AG04449 (cell line): ENCODE data around the gene SUN5.

ENCODE experiments used
- CTCF ChIA-PET: fragments of 350-600 bp; formaldehyde crosslinking; extraction: SDS; loops from one replicate; lab custom pipeline; 2021; ENCODE audit warnings: antibody characterized with exemption; lab: Yijun Ruan, JAX
- POLR2A ChIA-PET: fragments of 400-600, 350-600 bp; formaldehyde crosslinking; extraction: SDS; loops from one replicate; lab custom pipeline; 2020; ENCODE audit warnings: antibody characterized with exemption, inconsistent platforms; lab: Yijun Ruan, JAX
- DNase-seq: peaks from one replicate; pipeline ENCODE4 v3.0.0-alpha.2; 2010; ENCODE audit warnings: low read depth, low spot score
- H3K4me3 ChIP-seq: 2 replicates; pipeline ENCODE4 v1.5.1; 2011; ENCODE audit warnings: low read depth, mild to moderate bottlenecking, control low read depth, low read length
- TF ChIP-seq, protein P1 (sequence below): IDR thresholded peaks from one replicate; pipeline ENCODE4 v1.5.1; 2011; ENCODE audit warnings: mild to moderate bottlenecking, moderate library complexity, low read length, control low read depth, inconsistent platforms; ENCODE audit not compliant: insufficient read depth; ENCODE audit errors: missing control alignments

Gene SUN5

GRCh38 chr20:32984631-32985354, 19.4 kb downstream of the SUN5 start:
- H3K4me3 ChIP-seq: no peak overlapping the region
- TF ChIP-seq, protein P1, sequence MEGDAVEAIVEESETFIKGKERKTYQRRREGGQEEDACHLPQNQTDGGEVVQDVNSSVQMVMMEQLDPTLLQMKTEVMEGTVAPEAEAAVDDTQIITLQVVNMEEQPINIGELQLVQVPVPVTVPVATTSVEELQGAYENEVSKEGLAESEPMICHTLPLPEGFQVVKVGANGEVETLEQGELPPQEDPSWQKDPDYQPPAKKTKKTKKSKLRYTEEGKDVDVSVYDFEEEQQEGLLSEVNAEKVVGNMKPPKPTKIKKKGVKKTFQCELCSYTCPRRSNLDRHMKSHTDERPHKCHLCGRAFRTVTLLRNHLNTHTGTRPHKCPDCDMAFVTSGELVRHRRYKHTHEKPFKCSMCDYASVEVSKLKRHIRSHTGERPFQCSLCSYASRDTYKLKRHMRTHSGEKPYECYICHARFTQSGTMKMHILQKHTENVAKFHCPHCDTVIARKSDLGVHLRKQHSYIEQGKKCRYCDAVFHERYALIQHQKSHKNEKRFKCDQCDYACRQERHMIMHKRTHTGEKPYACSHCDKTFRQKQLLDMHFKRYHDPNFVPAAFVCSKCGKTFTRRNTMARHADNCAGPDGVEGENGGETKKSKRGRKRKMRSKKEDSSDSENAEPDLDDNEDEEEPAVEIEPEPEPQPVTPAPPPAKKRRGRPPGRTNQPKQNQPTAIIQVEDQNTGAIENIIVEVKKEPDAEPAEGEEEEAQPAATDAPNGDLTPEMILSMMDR: no peak
- POLR2A ChIA-PET: no interaction called here
- CTCF ChIA-PET: interaction anchor here (0.6 kb wide), 1 partner anchor 17 kb away, joined by 3 read pairs; no protein-coding TSS in a partner anchor
- DNase-seq: no peak

DNA sequence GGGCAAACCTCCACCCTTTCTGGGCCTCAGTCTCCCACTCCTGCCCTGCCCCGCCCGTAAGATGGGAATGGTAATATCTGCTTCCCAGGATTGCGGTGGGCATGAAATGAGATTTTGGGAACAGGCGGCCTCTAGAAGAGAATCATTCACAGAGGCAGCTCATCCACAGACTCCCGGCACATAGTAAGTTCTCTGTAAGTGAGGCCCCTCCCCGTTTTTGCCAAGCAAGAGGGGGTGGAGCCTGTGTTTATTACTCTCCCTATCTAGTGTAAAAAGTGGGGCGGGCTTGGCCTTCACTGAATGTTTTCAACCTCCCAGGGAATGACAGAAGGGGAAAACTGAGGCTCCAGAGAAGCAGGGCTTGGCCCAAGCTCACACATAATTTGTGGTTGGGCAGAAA, 20.0 kb downstream of the SUN5 start:
- CTCF ChIA-PET: interaction anchor here (0.6 kb wide), 1 partner anchor 16 kb away, joined by 3 read pairs; no protein-coding TSS in a partner anchor

DNA sequence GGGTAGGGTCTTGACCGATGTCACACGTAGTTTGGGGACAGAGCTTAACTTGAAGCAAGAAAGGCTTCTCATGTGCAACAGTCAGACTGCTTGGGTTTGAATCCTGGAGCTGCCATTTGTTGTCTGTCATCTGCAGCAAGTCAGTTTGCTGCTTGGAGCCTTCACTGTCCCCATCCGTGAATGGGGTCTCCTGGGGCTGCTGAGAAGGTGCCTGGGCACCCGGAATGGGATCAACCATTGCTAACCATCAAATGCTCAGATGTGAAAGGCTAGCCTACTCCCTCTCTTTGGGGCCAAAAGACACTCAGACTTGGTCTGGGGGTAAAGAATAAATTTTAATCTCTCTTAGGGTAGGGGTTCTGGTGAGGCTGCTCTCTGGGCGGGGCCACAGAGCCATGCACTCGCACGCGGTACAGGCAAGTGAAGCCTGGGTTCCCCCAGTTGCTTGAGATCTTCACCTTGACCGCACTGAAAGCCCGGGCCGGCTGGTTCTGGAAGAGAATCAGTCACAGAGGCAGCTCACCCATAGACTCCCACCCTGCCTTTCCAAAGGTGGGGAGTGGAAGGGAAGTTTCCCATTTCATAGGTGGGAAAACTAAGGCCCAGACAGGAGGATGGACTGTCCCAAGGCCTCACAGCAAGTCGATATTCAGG, 20.6 kb downstream of the SUN5 start:
- ChIA-PET CTCF (no interaction called here), POLR2A (no interaction called here)
- no peak for DNase-seq
- TF ChIP-seq, protein P1: no peak
- H3K4me3 ChIP-seq: no peak overlapping the region

More for the DNA sequence above, 20.0 kb downstream of the SUN5 start:
- no peak overlapping the region for H3K4me3 ChIP-seq
- POLR2A ChIA-PET: no interaction called here
- no peak for DNase-seq
- TF ChIP-seq, protein P1: no peak

DNA sequence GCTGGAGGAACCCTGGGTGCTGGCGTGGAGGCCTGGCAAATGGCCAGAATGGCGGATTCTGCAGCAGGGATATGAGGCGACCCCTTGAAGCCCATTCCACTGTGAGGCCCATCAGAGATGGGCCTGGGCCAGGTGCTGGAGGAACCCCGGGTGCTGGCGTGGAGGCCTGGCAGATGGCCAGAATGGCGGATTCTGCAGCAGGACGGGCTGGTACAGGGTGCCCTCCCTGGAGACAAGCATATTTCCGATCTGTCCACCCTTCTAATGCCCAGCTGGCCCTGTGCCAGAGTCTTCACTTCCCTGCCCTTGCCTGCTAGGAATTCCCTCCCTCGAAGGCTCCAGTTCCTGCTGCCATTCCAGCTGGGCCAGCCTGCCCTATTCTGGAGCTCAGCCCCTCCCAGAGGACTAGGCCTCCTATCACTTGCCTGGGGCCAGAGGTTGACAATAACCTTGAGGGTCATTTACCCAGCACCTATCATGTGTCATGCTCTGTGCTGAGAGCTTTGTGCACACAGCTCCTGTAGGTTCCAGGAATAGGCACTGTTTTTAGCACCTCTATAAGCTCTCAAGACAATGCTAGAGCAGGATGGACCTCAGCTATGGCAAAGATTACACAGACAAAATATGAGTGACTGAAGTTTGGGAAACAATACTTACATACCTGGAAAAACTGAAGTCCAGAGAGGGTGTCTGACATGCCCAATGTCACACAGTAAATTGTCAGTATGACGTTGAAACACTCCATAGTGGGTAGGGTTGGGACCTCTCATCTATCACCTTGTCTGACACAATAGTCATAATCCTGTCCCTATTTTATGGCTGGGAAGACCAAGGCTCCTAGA, 21.4 kb downstream of the SUN5 start:
- TF ChIP-seq, protein P1: no peak
- CTCF ChIA-PET: no interaction called here
- H3K4me3 ChIP-seq: no peak overlapping the region
- DNase-seq: no peak
- POLR2A ChIA-PET: no interaction called here

DNA sequence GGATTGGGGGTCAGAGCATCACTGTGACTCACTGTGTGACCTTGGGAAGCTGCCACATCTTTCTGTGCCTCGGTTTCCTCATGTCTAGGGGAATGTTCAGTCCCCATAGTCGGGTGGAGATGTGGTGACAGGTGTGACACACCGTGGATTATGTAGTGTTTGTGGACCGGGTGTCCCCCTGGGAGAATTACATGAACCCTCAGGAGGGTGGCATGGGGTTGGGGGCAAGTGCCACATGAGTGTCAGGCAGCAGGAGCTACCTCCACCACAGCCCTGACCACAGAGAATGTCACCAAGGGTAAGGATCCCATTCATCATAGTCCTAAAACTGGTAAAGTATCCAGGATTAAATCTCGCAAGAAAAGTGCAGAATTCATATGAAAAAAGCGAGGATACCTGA, 23.2 kb downstream of the SUN5 start:
- no peak for DNase-seq
- POLR2A ChIA-PET: no interaction called here
- CTCF ChIA-PET: interaction anchor here (1.0 kb wide), 1 partner anchor 20 kb away, joined by 3 read pairs; no protein-coding TSS in a partner anchor
- H3K4me3 ChIP-seq: no peak overlapping the region
- TF ChIP-seq, protein P1: no peak
